Gastrocnemius medialis (tissue), 4 donors: ENCODE results near the gene NHLRC3.

Experiments used
- POLR2A ChIP-seq, 2 donors: fragments of 450-650 bp; IDR thresholded peaks; one replicate each; pipeline ENCODE4 v1.6.1; 2017; ENCODE audit warnings: antibody characterized with exemption in 2 of 2, mild to moderate bottlenecking in 2 of 2, moderate library complexity in 2 of 2
- TF ChIP-seq, protein P1 (sequence below), 5 experiments: fragments of 450-650 bp in 3 of 5; fragments of 200-600 bp in 2 of 5; sonication (generic) in 2 of 5; IDR thresholded peaks in 4 of 5; conservative IDR thresholded peaks in 1 of 5; 1 replicate in 4 of 5; 2 replicates in 1 of 5; pipeline ENCODE4 v1.5.1; 2016 to 2019; ENCODE audit warnings: antibody characterized with exemption in 5 of 5, mild to moderate bottlenecking in 3 of 5, moderate library complexity in 3 of 5

GRCh38 chr13:39016087-39016486 is 22.2 kb upstream of the NHLRC3 start:
- TF ChIP-seq, protein P1, sequence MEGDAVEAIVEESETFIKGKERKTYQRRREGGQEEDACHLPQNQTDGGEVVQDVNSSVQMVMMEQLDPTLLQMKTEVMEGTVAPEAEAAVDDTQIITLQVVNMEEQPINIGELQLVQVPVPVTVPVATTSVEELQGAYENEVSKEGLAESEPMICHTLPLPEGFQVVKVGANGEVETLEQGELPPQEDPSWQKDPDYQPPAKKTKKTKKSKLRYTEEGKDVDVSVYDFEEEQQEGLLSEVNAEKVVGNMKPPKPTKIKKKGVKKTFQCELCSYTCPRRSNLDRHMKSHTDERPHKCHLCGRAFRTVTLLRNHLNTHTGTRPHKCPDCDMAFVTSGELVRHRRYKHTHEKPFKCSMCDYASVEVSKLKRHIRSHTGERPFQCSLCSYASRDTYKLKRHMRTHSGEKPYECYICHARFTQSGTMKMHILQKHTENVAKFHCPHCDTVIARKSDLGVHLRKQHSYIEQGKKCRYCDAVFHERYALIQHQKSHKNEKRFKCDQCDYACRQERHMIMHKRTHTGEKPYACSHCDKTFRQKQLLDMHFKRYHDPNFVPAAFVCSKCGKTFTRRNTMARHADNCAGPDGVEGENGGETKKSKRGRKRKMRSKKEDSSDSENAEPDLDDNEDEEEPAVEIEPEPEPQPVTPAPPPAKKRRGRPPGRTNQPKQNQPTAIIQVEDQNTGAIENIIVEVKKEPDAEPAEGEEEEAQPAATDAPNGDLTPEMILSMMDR (IDR thresholded peaks at IDR 0.05 in 4 of 5, conservative IDR thresholded peaks at IDR 0.05 in 1 of 5): no peak
- TF ChIP-seq POLR2A (IDR thresholded peaks at IDR 0.05): no peak
